Memory B cell (primary cell): ENCODE data around the gene IFT20.
A peak's percentile ranks its signal among the peaks of the same experiment; 100 is the strongest.

ENCODE experiments used
- ATAC-seq: fragments of 150-1000 bp; cut with Tn5 transposase; 2 replicates; pipeline ENCODE4 v1.10.0; 2021; ENCODE audit warnings: low read depth, mild to moderate bottlenecking, moderate library complexity
- DNase-seq, 2 donors: peaks; one replicate each; pipeline ENCODE4 v3.0.0; 2022; ENCODE audit warnings: low spot score in 2 of 2
- H3K27ac Mint-ChIP-seq: one replicate; pipeline ENCODE4 v1.8.0; 2022; ENCODE audit warnings: mild to moderate bottlenecking, moderate library complexity, mixed read lengths
- H3K27me3 Mint-ChIP-seq: one replicate; pipeline ENCODE4 v1.8.0; 2022; ENCODE audit warnings: mixed read lengths
- H3K36me3 Mint-ChIP-seq: one replicate; pipeline ENCODE4 v1.8.0; 2022; ENCODE audit warnings: mild to moderate bottlenecking, mixed read lengths
- H3K4me1 Mint-ChIP-seq: one replicate; pipeline ENCODE4 v1.8.0; 2022; ENCODE audit warnings: mixed read lengths
- H3K4me3 Mint-ChIP-seq: one replicate; pipeline ENCODE4 v1.8.0; 2022; ENCODE audit warnings: mild to moderate bottlenecking, moderate library complexity, mixed read lengths
- H3K9me3 Mint-ChIP-seq: one replicate; pipeline ENCODE4 v1.8.0; 2022; ENCODE audit warnings: mixed read lengths

The IFT20 gene

DNA sequence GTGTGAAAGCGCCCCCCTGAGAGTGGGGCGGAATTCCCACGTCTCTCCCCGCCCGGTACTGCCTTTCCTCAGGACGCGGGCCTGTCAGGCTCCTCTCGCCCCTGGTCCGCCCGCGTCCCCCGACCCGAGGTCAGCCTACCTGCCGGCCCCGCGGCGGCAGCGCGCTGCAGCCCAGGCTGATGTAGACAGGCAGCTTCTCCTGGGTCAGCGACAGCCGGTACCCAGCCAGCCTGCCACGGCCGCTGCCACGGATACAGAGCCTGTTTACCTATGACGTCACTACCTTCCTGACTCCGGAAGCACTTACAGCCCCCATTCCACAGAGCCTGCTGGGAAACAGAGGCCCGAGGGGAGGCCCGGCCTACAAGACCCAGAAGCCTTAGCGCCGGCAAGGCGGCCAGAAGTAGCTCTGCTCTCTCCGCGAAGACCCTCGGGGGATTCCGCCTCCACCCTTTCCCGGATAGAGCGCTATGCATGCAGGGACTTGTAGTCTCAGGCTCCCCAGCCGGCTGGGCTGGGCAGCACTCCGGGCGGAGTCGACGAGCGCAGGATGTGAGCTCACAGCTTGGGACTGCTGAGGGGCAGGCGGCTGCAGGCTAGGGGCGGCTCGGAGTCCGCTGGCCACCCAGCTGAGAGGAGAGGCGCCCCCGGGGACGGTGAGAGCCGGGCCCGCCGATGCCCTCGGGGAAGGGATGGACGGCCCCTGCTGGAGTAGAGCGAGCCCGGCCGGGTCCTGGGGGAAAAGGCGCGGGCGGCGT lies at the start of gene IFT20, which contains the start of gene TNFAIP1:
Gene IFT20 (minus strand): TSS at position 272 of the 758 bp plus-strand sequence. CDS start 3,487 bp downstream, outside the sequence.
Gene TNFAIP1 (plus strand): TSS at position 561 of the 758 bp plus-strand sequence. CDS start 3,761 bp downstream, outside the sequence.
- Mint-ChIP-seq H3K27ac (peak within 1 kb of the TSS; percentile 98), H3K36me3 (peaks cover 5% of the 10 kb centered on the region), H3K9me3 (no peaks in the 10 kb centered on the region), H3K4me3 (peak within 1 kb of the TSS; percentile 91), H3K4me1 (peaks cover 35% of the 10 kb centered on the region), H3K27me3 (no peaks in the 10 kb centered on the region)
- DNase-seq: peak; percentile 88 to 96
- peak; percentile 94 for ATAC-seq

DNA sequence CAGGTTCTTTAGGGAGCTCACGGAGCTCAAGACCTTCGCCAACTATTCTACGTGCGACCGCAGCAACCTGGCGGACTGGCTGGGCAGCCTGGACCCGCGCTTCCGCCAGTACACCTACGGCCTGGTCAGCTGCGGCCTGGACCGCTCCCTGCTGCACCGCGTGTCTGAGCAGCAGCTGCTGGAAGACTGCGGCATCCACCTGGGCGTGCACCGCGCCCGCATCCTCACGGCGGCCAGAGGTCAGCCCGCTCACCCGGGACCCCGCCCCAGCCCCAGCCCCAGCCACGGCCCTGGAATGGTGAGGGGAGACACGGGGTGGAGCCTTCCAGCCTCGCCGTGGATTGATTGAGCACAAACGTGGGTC lies 49.7 kb upstream of the IFT20 start:
- Mint-ChIP-seq H3K27me3 (peaks cover 10% of the 10 kb centered on the region), H3K4me3 (peak overlapping the region; percentile 92), H3K9me3 (no peaks in the 10 kb centered on the region), H3K27ac (peak overlapping the region; percentile 35), H3K36me3 (peaks cover 16% of the 10 kb centered on the region), H3K4me1 (peaks cover 15% of the 10 kb centered on the region)
- no peak for DNase-seq
- ATAC-seq: no peak

- Mint-ChIP-seq H3K4me3 (peak overlapping the region; percentile 92), H3K27me3 (peaks cover 10% of the 10 kb centered on the region), H3K4me1 (peaks cover 15% of the 10 kb centered on the region), H3K9me3 (no peaks in the 10 kb centered on the region), H3K36me3 (peaks cover 12% of the 10 kb centered on the region), H3K27ac (peak overlapping the region; percentile 35)
- DNase-seq (no peak), ATAC-seq (peak; percentile 85)
These were observed 49.2 kb upstream of the IFT20 start for GRCh38 chr17:28384281-28385036.

DNA sequence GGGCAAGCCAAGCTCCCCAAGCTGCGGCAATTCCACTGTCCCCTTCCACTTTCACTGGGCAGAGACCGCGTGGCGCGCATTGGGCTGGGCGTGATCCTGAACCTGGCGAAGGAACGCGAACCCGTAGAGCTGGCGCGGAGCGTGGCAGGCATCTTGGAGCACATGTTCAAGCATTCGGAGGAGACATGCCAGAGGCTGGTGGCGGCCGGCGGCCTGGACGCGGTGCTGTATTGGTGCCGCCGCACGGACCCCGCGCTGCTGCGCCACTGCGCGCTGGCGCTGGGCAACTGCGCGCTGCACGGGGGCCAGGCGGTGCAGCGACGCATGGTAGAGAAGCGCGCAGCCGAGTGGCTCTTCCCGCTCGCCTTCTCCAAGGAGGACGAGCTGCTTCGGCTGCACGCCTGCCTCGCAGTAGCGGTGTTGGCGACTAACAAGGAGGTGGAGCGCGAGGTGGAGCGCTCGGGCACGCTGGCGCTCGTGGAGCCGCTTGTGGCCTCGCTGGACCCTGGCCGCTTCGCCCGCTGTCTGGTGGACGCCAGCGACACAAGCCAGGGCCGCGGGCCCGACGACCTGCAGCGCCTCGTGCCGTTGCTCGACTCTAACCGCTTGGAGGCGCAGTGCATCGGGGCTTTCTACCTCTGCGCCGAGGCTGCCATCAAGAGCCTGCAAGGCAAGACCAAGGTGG lies 46.0 kb upstream of the IFT20 start:
- peaks cover 10% of the 10 kb centered on the region for H3K27me3 Mint-ChIP-seq
- H3K4me1 Mint-ChIP-seq: peaks cover 17% of the 10 kb centered on the region
- H3K4me3 Mint-ChIP-seq: peak overlapping the region; percentile 30
- H3K9me3 Mint-ChIP-seq: no peaks in the 10 kb centered on the region
- H3K27ac Mint-ChIP-seq: no peak overlapping the region
- H3K36me3 Mint-ChIP-seq: peaks cover 10% of the 10 kb centered on the region
- DNase-seq (no peak), ATAC-seq (no peak)

GRCh38 chr17:28379814-28380801 lies 44.8 kb upstream of the IFT20 start:
- H3K9me3 Mint-ChIP-seq: no peaks in the 10 kb centered on the region
- H3K27me3 Mint-ChIP-seq: peaks cover 6% of the 10 kb centered on the region
- DNase-seq: no peak
- H3K27ac Mint-ChIP-seq: no peak overlapping the region
- no peak for ATAC-seq
- peaks cover 12% of the 10 kb centered on the region for H3K4me1 Mint-ChIP-seq
- H3K4me3 Mint-ChIP-seq: no peak overlapping the region
- H3K36me3 Mint-ChIP-seq: peaks cover 10% of the 10 kb centered on the region

- ATAC-seq (no peak), DNase-seq (no peak)
- Mint-ChIP-seq H3K27me3 (no peaks in the 10 kb centered on the region), H3K27ac (no peak overlapping the region), H3K4me1 (peaks cover 21% of the 10 kb centered on the region), H3K4me3 (peak overlapping the region; percentile 72), H3K9me3 (no peaks in the 10 kb centered on the region), H3K36me3 (no peaks in the 10 kb centered on the region)
These were observed 37.6 kb upstream of the IFT20 start for GRCh38 chr17:28372945-28373274.

GRCh38 chr17:28372203-28372944 lies 37.1 kb upstream of the IFT20 start:
- H3K27me3 Mint-ChIP-seq: no peaks in the 10 kb centered on the region
- H3K4me3 Mint-ChIP-seq: peak overlapping the region; percentile 72
- no peaks in the 10 kb centered on the region for H3K36me3 Mint-ChIP-seq
- peak overlapping the region; percentile 83 for H3K27ac Mint-ChIP-seq
- ATAC-seq (peak; percentile 3), DNase-seq (no peak)
- peaks cover 21% of the 10 kb centered on the region for H3K4me1 Mint-ChIP-seq
- H3K9me3 Mint-ChIP-seq: no peaks in the 10 kb centered on the region

DNA sequence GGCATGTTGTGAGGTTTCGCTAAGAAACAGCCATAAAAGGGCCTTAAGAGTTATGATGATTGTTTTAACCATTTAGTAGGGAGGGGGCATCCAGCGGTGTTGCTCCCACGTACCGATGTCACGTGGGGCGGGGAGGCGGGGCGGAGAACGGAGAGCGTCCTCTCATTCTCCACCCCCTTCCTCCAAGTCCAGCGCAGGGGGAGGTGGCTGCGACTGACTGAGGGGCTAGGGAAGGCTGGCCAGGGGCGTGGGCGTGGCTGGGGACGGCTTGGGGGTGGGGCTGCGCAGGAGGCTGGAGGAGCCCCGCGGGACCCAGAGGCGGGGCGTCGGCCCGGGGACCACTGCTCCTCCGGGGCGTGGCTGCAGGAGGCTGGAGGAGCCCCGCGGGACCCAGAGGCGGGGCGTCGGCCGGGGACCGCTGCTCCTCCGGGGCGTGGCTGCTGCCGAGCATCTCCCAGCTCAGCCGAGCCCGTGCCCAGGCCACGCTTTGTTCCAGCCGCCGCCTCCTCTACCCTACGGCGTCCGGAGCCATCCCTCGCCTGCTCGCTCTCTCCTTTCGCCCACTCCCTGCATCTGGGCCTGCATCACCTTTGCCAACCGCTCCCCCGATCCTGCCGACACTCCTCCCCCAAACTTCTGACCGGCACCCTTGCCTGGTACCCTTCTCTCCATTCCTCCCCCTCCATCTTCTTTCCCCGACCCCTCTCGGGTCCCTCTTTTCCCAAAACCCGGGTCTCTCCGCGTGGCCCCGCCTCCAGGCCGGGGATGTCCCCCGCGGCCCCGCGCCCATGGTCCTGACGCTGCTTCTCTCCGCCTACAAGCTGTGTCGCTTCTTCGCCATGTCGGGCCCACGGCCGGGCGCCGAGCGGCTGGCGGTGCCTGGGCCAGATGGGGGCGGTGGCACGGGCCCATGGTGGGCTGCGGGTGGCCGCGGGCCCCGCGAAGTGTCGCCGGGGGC lies 36.3 kb upstream of the IFT20 start, which contains the start of gene SARM1:
Gene SARM1 (plus strand): TSS at position 450 of the 958 bp plus-strand sequence. CDS start 339 bp downstream, at position 789.
- peak within 1 kb of the TSS; percentile 83 for H3K27ac Mint-ChIP-seq
- H3K27me3 Mint-ChIP-seq: no peaks in the 10 kb centered on the region
- ATAC-seq: peak; percentile 89
- peak; percentile 73 to 74 for DNase-seq
- H3K4me1 Mint-ChIP-seq: peaks cover 21% of the 10 kb centered on the region
- H3K36me3 Mint-ChIP-seq: peaks cover under 1% of the 10 kb centered on the region
- H3K9me3 Mint-ChIP-seq: no peaks in the 10 kb centered on the region
- peak within 1 kb of the TSS; percentile 97 for H3K4me3 Mint-ChIP-seq

DNA sequence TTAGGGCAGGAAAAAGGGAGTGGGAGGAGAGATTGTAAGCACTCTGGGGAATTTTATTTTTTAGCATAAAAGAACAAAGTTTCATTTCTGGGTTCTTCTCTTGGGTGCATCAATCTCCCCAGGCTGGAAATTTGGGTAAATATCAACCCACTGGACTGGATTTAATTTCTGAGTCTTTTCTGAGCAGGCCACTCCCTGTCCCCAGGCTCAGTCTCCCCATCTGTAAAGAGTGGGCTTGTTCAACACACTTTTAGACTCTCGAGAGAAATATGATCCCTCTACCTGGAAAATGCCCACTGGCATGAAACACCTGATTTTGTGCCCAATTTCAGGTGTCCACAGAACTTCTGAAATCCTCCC lies 35.5 kb upstream of the IFT20 start:
- Mint-ChIP-seq H3K27me3 (no peaks in the 10 kb centered on the region), H3K4me1 (peaks cover 21% of the 10 kb centered on the region), H3K36me3 (peaks cover 3% of the 10 kb centered on the region), H3K9me3 (no peaks in the 10 kb centered on the region), H3K4me3 (peak overlapping the region; percentile 97), H3K27ac (peak overlapping the region; percentile 83)
- DNase-seq (no peak), ATAC-seq (no peak)

DNA sequence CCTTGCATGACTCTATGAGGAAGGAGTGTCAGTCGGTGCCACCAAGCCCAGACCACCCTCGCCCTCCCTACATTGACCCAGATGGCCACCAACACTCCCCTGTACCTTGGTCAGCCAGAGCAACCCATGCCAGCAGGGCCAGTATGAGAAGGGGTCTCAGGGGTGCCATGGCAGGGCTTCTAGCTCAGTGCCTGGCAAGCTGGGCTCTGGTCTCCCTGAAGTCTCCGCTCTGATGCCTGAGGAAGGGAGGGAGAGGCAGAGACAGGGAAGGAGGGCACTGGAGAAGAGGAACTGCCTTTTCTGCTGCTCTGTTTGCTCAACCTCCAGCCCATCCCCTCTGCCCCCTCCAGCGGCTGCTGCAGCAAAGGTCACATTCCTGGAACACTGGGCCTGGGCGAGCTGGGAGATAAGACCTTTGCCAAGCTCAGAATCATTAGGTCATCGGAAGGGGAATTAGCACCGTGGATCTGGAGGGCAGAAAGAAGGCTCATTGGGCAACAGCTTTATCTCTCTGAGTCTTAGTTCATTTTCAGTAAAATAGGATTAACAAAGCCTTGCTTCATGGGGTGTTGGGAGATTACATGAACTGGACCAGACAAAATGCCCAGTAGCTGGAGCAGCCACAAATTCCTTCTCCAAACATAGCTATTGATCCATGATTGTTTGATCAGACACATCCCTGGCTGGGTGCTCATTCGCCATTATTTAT lies 34.9 kb upstream of the IFT20 start, which contains the start of gene VTN:
Gene VTN (minus strand): TSS at position 273 of the 709 bp plus-strand sequence. CDS start 104 bp downstream, at position 169.
- peak within 1 kb of the TSS; percentile 97 for H3K4me3 Mint-ChIP-seq
- DNase-seq (no peak), ATAC-seq (no peak)
- H3K27me3 Mint-ChIP-seq: no peaks in the 10 kb centered on the region
- H3K4me1 Mint-ChIP-seq: peaks cover 21% of the 10 kb centered on the region
- no peaks in the 10 kb centered on the region for H3K9me3 Mint-ChIP-seq
- peak within 1 kb of the TSS; percentile 83 for H3K27ac Mint-ChIP-seq
- peaks cover 3% of the 10 kb centered on the region for H3K36me3 Mint-ChIP-seq

DNA sequence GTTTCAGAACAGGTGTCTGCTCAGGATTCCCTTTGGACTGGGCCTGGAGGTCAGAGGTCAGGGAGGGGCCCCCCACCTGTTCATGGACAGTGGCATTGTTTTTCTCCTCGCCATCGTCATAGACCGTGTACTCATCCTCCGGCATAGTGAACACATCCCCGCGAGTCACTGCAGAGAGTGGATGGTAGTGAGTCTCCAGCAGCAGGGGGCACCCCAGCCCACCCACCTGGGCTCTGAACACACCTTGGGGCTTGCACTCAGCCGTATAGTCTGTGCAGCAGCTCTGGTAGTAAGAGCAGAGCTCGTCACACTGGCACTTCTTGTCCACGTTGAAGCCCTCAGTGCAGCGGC lies 34.4 kb upstream of the IFT20 start:
- ATAC-seq: no peak
- DNase-seq: no peak
- H3K36me3 Mint-ChIP-seq: peaks cover 3% of the 10 kb centered on the region
- no peak overlapping the region for H3K4me3 Mint-ChIP-seq
- no peaks in the 10 kb centered on the region for H3K27me3 Mint-ChIP-seq
- H3K27ac Mint-ChIP-seq: no peak overlapping the region
- no peaks in the 10 kb centered on the region for H3K9me3 Mint-ChIP-seq
- H3K4me1 Mint-ChIP-seq: peaks cover 21% of the 10 kb centered on the region
